Activated CD4-positive, alpha-beta T cell treated with anti-CD3 and anti-CD28 coated beads, Interleukin-2, amount 50 U/mL, for 16 hours (primary cell): ENCODE data around the gene KEL.

Experiments
- DNase-seq: peaks from one replicate; pipeline ENCODE4 v3.0.0-alpha.2; 2020

KEL gene

GRCh38 chr7:142896741-142897379 is 65.3 kb downstream of the KEL start:
- no peak for DNase-seq

- DNase-seq: no peak
Observed at GRCh38 chr7:142896151-142896550, 66.0 kb downstream of the KEL start.

GRCh38 chr7:142894985-142895593 is 67.1 kb downstream of the KEL start:
- no peak for DNase-seq

- no peak for DNase-seq
Observed at GRCh38 chr7:142894112-142894984, 67.8 kb downstream of the KEL start.

- DNase-seq: no peak
Observed at GRCh38 chr7:142892951-142893350, 69.2 kb downstream of the KEL start.

GRCh38 chr7:142891490-142892082 is 70.6 kb downstream of the KEL start:
- no peak for DNase-seq
